HG03378 (cell line): ENCODE results near the gene TPST2.
"Not testable (repeated sequence)": the region's sequence is repeated elsewhere in the genome, so short reads cannot be mapped to it uniquely, and the experiment has no call there.

Experiments used
- ATAC-seq: cut with Tn5 transposase; IDR thresholded peaks from one replicate; pipeline ENCODE4 v1.9.1; 2021; ENCODE audit warnings: mild to moderate bottlenecking, moderate library complexity; ENCODE audit not compliant: unreplicated experiment

The TPST2 gene

GRCh38 chr22:26536762-26537134, 53.2 kb downstream of the TPST2 start:
- ATAC-seq: no peak

- no peak for ATAC-seq
Measured at GRCh38 chr22:26536056-26536761, 53.7 kb downstream of the TPST2 start.

- ATAC-seq: no peak
Measured at GRCh38 chr22:26535603-26535908, 54.4 kb downstream of the TPST2 start.

GRCh38 chr22:26534874-26535602, 54.9 kb downstream of the TPST2 start:
- ATAC-seq: no peak

- ATAC-seq: no peak
Measured at GRCh38 chr22:26534171-26534855, 55.6 kb downstream of the TPST2 start.

- no peak for ATAC-seq
Measured at GRCh38 chr22:26529345-26529744, 60.6 kb downstream of the TPST2 start.

- ATAC-seq: not testable (repeated sequence)
Measured at GRCh38 chr22:26528518-26528917, 61.4 kb downstream of the TPST2 start.

GRCh38 chr22:26527574-26528465, 62.1 kb downstream of the TPST2 start:
- no peak for ATAC-seq

GRCh38 chr22:26527167-26527566, 62.8 kb downstream of the TPST2 start:
- ATAC-seq: no peak

- no peak for ATAC-seq
Measured at GRCh38 chr22:26525946-26526564, 63.9 kb downstream of the TPST2 start.

- ATAC-seq: no peak
Measured at GRCh38 chr22:26524870-26525269, 65.1 kb downstream of the TPST2 start.

- no peak for ATAC-seq
Measured at GRCh38 chr22:26522592-26522991, 67.3 kb downstream of the TPST2 start.

- ATAC-seq: no peak
Measured at GRCh38 chr22:26522012-26522411, 67.9 kb downstream of the TPST2 start.

- ATAC-seq: no peak
Measured at GRCh38 chr22:26517429-26517828, 72.5 kb downstream of the TPST2 start.

- ATAC-seq: no peak
Measured at GRCh38 chr22:26516503-26516902, 73.4 kb downstream of the TPST2 start.

GRCh38 chr22:26515931-26516330, 74.0 kb downstream of the TPST2 start:
- ATAC-seq: no peak

- no peak for ATAC-seq
Measured at GRCh38 chr22:26514419-26515161, 75.3 kb downstream of the TPST2 start.

- no peak for ATAC-seq
Measured at GRCh38 chr22:26513838-26514237, 76.1 kb downstream of the TPST2 start.

- peak; percentile 83 for ATAC-seq
Measured at GRCh38 chr22:26512149-26512793, 77.7 kb downstream of the TPST2 start, which contains the start of gene TFIP11. Gene TFIP11, minus strand, starts transcription at chr22:26512473. Its CDS starts 2,201 bp downstream, at chr22:26510272.
